Testis (tissue), 5 donors: ENCODE results near the gene CLEC5A. TPM values are rescaled to one million over a fixed set of nuclear protein-coding genes. Genes with fewer than 3 reads are reported as not detected.

Experiments
- DNase-seq: peaks from one replicate; pipeline ENCODE4 v3.0.0-alpha.2; 2019
- H3K27ac ChIP-seq, 2 donors: fragments of 200-600 bp; sonication (generic); one replicate each; pipeline ENCODE4 v1.5.1; 2019
- H3K27me3 ChIP-seq: fragments of 200-600 bp; sonication (generic); one replicate; pipeline ENCODE4 v1.5.1; 2019
- H3K36me3 ChIP-seq: fragments of 200-600 bp; sonication (generic); one replicate; pipeline ENCODE4 v1.5.1; 2017; ENCODE audit warnings: low read depth; ENCODE audit errors: missing control alignments
- H3K4me1 ChIP-seq: fragments of 200-600 bp; sonication (generic); one replicate; pipeline ENCODE4 v1.5.1; 2019
- H3K4me3 ChIP-seq, 2 donors: fragments of 200-600 bp; sonication (generic); one replicate each; pipeline ENCODE4 v1.5.1; 2017 to 2019
- H3K9me3 ChIP-seq: fragments of 200-600 bp; sonication (generic); one replicate; pipeline ENCODE4 v1.5.1; 2017
- CTCF ChIP-seq, 3 experiments: fragments of 450-650 bp in 2 of 3; fragments of 200-600 bp in 1 of 3; sonication (generic) in 1 of 3; IDR thresholded peaks; one replicate each; pipeline ENCODE4 v1.5.1; 2016 to 2019; ENCODE audit warnings: antibody characterized with exemption in 3 of 3, mild to moderate bottlenecking in 2 of 3, moderate library complexity in 1 of 3
- POLR2A ChIP-seq: fragments of 450-650 bp; IDR thresholded peaks from one replicate; pipeline ENCODE4 v1.6.1; 2017; ENCODE audit warnings: antibody characterized with exemption, mild to moderate bottlenecking, moderate library complexity
- WGBS, 2 donors: methylation state at CpG; one replicate each; pipeline ENCODE4 v1.1.5; 2018; 5-methylcytosine and 5-hydroxymethylcytosine counted together
- intact Hi-C: fragments of 100-400 bp; cut with DNase I; formaldehyde crosslinking; loops from one replicate; pipeline ENCODE4 v1.15.1; 2023; ENCODE audit warnings: low total_unique reads
- long read RNA-seq, 2 donors: transcript quantifications; one replicate each; lab custom pipeline, GENCODE V29; 2026
- polyA plus RNA-seq: library from polyadenylated mRNA; stranded (reverse); fragments of 350-450 nt; fragmentation: Illumina TruSeq; extraction: RNeasy Lipid Tissue Mini Kit (QIAGEN cat#74804); gene quantifications from one replicate; pipeline ENCODE4 v1.2.3, GENCODE V29; 2014; ENCODE audit warnings: low read depth, low replicate concordance; ENCODE audit not compliant: insufficient read depth
- total RNA-seq, 2 donors: library from RNA; depleted of rRNA; stranded (reverse); fragments of >200 nt; gene quantifications; one replicate each; pipeline ENCODE4 v1.2.3, GENCODE V29; 2016

CLEC5A gene
- total RNA-seq (under 1 TPM; 0.31 to 0.74 TPM), polyA plus RNA-seq (0.70 TPM)
- long read RNA-seq, donor 1: 0 reads
- long read RNA-seq, donor 2: 0 reads

GRCh38 chr7:141946796-141947195 is at the start of gene CLEC5A:
Gene CLEC5A, minus strand, starts transcription at chr7:141946974. Its CDS starts 682 bp downstream, at chr7:141946292.
- TF ChIP-seq CTCF (IDR thresholded peaks at IDR 0.05): no peak
- no peak for TF ChIP-seq POLR2A
- no peak within 1 kb of the TSS for H3K4me3 ChIP-seq
- no peaks in the 10 kb centered on the region for H3K9me3 ChIP-seq
- 73 to 90% methylated on average over 3 of the region's 3 CpGs for WGBS, 2 donors
- no peaks in the 10 kb centered on the region for H3K4me1 ChIP-seq
- intact Hi-C loops: no loop called here
- H3K36me3 ChIP-seq: no peaks in the 10 kb centered on the region
- DNase-seq: no peak
- no peak within 1 kb of the TSS for H3K27ac ChIP-seq
- H3K27me3 ChIP-seq: no peaks in the 10 kb centered on the region

- Histone ChIP-seq H3K27ac (no peak overlapping the region), H3K36me3 (no peaks in the 10 kb centered on the region), H3K4me1 (no peaks in the 10 kb centered on the region), H3K9me3 (no peaks in the 10 kb centered on the region), H3K4me3 (no peak overlapping the region), H3K27me3 (no peaks in the 10 kb centered on the region)
- WGBS, 2 donors: 85% methylated on average over 1 of the region's 1 CpG
- intact Hi-C loops: no loop called here
- TF ChIP-seq POLR2A (no peak), CTCF (IDR thresholded peaks at IDR 0.05) (no peak)
- DNase-seq: no peak
Measured at GRCh38 chr7:141993354-141993753, 46.6 kb upstream of the CLEC5A start.

GRCh38 chr7:141992688-141993087 is 45.9 kb upstream of the CLEC5A start:
- Histone ChIP-seq H3K4me1 (no peaks in the 10 kb centered on the region), H3K4me3 (no peak overlapping the region), H3K27ac (no peak overlapping the region), H3K36me3 (no peaks in the 10 kb centered on the region), H3K27me3 (no peaks in the 10 kb centered on the region), H3K9me3 (no peaks in the 10 kb centered on the region)
- no peak for DNase-seq
- intact Hi-C loops: no loop called here
- TF ChIP-seq POLR2A: no peak
- no peak for TF ChIP-seq CTCF (IDR thresholded peaks at IDR 0.05)
- WGBS, 2 donors: 70 to 74% methylated on average over 4 of the region's 4 CpGs

- intact Hi-C loops: no loop called here
- TF ChIP-seq POLR2A (no peak), CTCF (IDR thresholded peaks at IDR 0.05) (no peak)
- Histone ChIP-seq H3K27ac (no peak overlapping the region), H3K4me3 (no peak overlapping the region), H3K9me3 (no peaks in the 10 kb centered on the region), H3K36me3 (no peaks in the 10 kb centered on the region), H3K4me1 (no peaks in the 10 kb centered on the region), H3K27me3 (no peaks in the 10 kb centered on the region)
- DNase-seq: no peak
- 79 to 85% methylated on average over 2 of the region's 2 CpGs for WGBS, 2 donors
Measured at GRCh38 chr7:141992156-141992555, 45.4 kb upstream of the CLEC5A start.

- no peaks in the 10 kb centered on the region for H3K27me3 ChIP-seq
- H3K9me3 ChIP-seq: no peaks in the 10 kb centered on the region
- 87 to 88% methylated on average over 6 of the region's 6 CpGs for WGBS, 2 donors
- H3K4me1 ChIP-seq: no peaks in the 10 kb centered on the region
- intact Hi-C loops: no loop called here
- no peak for TF ChIP-seq POLR2A
- TF ChIP-seq CTCF (IDR thresholded peaks at IDR 0.05): no peak
- no peaks in the 10 kb centered on the region for H3K36me3 ChIP-seq
- H3K4me3 ChIP-seq: no peak overlapping the region
- no peak for DNase-seq
- H3K27ac ChIP-seq: no peak overlapping the region
Measured at GRCh38 chr7:141991140-141991539, 44.4 kb upstream of the CLEC5A start.
